NCI-H2171 (cell line): Measurements from ENCODE around the gene SCYGR2.

Experiments used
- DNase-seq: peaks from one replicate; lab custom pipeline; 2025; lab: John Stamatoyannopoulos, UW

Gene SCYGR2

DNA sequence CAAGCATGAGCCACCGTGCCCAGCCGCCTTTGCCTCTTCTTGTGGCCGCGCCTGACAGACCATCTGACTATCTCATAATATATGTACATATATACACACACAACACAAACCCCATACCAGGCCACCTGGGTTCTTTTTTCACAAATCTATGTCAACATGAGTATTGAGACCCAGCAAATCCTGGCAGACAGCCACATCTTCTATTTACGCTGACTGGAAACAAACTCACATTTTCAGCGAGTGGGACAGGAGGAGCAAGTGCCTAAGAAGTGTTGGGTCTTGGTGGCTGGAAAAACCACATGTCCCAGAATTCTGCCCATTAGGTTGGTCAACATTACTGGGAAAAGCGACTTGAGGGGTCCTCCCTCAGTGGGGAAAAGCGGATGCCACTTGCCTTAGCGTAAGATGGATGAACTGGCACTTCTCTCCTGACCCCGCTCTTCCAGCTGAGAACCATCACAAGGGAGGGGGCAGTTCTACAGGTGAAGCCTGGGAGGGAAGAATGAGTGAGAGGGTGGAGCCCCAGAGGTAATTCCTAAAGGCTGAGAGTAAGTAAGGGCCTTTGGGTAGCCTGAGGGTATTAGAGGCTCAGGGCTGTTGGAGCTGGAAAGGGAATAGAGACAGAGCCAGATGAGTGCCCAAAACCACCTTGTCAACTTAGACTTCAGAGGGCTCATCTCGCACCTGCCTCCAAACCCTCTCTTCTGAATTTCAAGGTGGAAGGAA, 14.0 kb downstream of the SCYGR2 start:
- DNase-seq = no peak

DNA sequence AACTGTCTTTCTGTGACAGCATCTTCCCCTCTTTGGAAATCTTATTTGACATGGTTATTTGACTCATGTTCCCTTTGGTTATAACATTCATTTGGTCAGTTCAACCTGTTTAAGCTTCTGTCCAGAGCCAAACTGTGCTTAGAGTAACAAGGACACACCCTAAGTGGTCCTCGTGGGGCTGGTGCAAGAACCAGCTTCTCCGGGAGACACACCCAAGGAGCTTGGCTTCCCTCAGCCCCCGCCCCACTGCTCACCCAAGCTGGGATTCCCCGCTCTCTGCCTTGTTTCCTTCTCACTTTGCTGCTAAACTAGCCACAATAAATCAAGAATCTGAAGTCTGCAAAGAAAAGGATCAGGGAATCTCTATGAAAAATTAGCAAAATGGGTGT, 14.6 kb downstream of the SCYGR2 start:
- DNase-seq = no peak

DNA sequence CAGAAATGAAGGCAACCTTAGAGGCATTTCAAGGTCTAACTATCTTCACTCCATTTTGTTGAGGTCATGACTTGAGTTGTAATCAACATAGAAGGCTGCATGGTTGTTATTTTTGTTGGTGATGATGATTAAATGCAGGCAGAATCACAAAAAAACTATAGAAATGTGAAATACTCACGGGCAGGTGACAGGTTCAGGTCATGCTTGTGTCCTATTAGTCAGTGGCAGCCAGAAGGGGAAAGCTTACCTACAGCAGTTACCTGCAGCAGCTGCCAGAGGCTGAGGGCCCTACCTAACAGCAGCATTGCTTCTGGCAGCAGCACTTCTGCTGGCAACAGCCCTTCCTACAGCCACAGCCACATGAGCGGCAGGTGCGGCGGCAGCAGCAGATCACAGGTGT, 15.6 kb downstream of the SCYGR2 start:
- DNase-seq = no peak

GRCh38 chr2:227614740-227615139, 16.0 kb downstream of the SCYGR2 start, which contains the start of gene SCYGR3:
TSS of gene SCYGR3 (minus strand) at chr2:227614840. CDS start at chr2:227614840, 0 bp downstream.
- no peak for DNase-seq

DNA sequence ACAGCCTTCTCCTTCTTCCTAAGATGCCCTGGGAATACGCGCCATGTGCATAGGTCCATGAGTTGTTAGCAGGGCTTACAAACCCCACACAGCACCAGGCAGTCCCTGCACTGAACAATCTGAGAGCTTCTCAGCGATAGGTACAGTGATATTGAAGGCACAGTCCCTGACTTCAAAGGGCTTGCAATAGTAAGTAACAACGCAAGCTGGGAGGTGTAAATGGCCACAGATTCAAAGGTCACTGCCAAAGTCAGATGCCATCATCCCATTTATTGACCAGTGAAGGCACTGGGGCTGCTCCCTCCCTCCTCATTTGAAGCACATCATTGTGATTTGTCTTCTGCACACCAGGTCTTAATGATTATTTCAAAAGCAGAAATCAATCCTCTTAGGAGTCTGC, 16.5 kb downstream of the SCYGR2 start:
- DNase-seq = no peak

DNA sequence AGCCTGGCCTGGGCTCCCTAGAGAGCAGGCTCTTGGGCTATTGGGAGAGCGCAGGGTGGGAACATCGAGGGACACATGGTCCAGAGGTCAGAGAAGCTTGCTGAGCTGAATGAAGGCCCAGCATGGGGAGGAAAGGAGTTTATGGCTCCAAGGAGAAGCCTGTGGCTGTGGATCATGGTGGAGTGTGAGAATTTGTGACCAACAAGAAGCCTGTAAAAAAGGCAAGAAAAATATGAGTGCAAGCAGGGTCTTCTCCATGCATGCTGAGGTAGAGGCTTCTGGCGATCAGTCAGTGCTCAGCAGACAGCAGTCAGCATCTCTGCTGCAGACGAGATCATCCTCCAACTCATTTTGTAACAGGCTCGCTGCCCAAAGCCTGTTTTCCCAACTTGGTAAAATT, 17.2 kb downstream of the SCYGR2 start:
- no peak for DNase-seq

DNA sequence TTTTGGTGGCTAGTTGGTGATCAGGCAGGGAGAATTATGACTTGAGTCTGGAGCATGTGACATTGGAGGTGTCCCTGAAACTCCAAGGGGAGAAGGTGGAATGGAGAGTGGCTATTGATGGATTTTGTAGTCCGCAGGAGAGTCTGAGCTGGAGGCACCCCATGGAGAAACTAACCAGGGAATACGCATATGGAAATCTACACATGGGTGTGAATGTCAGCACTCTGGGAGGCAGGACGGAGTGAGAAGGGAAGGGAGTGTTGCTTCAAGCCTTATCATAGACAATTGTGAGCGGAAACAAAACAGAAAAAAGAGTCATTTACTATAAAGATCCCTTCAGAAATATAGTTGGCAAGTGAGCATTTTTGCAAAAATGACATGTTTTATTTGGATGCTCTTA, 17.9 kb downstream of the SCYGR2 start:
- DNase-seq = no peak

GRCh38 chr2:227617316-227618230, 18.9 kb downstream of the SCYGR2 start, which contains the start of gene SCYGR4:
TSS of gene SCYGR4 (plus strand) at chr2:227617498. CDS start at chr2:227617498, 0 bp downstream.
- DNase-seq = no peak

DNA sequence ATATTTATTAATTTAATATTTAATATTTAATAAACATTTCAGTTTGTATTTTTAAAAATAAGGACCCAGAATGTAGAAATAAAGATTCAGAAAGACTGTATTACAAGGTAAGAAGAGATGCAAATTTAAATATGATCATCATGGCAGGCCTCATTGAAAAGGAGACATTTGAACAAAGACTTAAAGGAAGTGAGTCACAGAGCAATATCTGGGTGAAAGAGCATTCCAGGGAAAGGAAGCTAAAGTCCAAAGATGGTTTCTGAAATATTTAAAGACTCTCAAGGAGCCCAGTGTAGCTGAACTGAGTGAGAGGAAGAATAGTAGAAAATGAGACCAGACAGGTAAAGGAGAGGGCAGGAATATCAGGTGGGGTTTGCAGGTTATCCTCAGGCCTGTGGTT, 24.5 kb downstream of the SCYGR2 start:
- DNase-seq = no peak

GRCh38 chr2:227625420-227625819, 26.7 kb downstream of the SCYGR2 start:
- no peak for DNase-seq

DNA sequence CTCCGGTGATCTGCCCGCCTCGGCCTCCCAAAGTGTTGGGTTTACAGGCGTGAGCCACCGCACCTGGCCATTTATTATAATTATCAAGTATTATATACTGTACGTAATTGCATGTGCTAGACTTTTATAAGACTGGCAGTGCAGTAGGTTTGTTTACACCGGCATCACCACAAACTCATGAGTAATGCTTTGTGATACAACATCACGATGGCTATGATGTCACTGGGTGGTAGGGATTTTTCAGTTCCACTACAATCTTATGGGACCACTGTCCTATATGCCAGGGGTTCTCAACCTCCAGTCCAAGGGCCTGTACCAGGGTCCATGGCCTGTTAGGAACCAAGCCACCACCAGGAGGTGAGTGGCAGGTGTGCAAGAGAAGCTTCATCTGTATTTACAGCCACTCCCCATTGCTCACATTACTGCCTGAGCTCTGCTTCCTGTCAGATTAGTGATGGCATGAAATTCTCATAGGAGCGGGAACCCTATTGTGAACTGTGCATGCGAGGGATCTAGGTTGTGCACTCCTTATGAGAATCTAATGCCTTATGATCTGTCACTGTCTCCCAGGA, 28.0 kb downstream of the SCYGR2 start:
- no peak for DNase-seq

- DNase-seq = no peak
Observed at GRCh38 chr2:227627769-227628168, 29.1 kb downstream of the SCYGR2 start.

GRCh38 chr2:227629435-227629834, 30.7 kb downstream of the SCYGR2 start:
- DNase-seq = no peak

DNA sequence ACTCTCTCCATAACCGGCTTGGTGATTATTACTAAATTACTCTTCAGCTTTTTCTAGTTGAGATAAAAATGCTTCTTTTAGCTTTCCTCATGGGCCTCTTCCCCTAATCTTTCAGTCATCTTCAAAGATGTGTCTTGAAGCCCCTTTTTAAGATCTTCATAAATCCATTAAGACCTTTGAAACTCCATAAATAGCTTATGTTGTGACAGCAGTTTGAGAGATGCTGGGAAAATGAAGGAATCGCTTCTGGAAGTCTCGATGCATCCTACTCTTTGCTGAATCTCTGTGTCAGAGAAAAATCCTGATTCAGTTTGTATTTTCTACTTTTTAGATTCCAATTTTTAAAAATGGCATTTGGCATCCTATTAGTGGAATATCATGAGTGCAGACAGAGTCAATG, 31.6 kb downstream of the SCYGR2 start:
- no peak for DNase-seq

DNA sequence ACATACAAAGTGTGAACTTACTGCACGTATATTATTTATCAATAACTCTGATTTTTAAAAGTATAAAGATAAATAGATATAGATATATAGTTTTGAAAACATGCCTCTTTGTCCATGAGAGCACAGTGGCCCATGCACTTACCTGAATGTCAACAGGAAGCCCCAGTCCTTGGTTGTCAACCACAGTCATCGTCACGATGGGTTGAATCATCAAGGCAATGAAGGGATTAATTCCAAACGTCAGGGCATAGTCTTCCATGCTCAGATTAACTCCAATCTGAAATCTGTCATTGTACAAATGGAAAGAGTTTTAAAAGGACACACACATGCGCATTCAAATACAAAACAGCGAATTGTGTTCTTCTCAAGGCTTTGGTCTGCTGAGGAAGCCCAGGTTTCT, 34.1 kb downstream of the SCYGR2 start:
- no peak for DNase-seq

DNA sequence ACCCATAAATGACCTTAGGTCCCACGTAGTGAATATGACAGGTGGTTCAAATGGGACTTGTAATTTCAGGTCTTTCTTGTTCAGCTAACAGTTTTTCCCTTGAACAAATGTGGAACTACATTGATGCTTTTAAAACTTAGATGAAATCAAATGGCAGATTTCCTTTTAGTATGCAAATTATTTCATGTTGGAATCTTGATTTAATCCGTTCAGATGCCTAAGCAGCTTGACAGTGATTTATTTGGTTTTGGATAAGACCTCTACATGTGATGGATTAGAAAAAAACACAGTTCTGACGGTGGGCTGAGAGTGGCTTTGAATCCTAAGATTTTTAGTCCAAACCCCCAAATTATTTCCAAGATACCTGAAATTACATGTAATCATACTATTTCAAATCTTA, 35.5 kb downstream of the SCYGR2 start:
- DNase-seq = no peak

DNA sequence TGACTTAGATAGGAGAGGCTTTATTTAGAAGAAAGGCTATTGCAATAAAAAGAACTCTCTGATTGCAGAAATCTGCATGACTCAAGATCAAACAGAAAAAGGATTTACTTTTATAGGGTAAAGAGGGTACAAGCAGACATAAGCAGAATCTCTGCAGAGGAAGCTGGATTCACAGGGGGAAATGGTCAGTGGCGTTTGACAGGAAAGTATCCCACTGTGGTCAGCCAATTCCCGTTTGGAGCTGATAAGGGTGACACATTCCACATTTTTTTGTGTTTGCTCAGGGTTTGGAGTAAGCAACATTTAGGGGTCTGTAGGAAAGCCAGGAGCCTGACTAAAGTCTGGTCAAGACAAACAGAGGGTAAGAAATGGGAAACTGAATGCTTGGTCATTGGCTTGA, 44.0 kb downstream of the SCYGR2 start:
- DNase-seq = no peak

- DNase-seq = no peak
Observed at GRCh38 chr2:227643990-227644551, 45.4 kb downstream of the SCYGR2 start.
